Thyroid gland (tissue), 4 donors: ENCODE measurements around the gene RANBP9. TPM values are rescaled to one million over a fixed set of nuclear protein-coding genes. Genes with fewer than 3 reads are reported as not detected.

Experiments used
- DNase-seq, 2 donors: peaks; one replicate each; pipeline ENCODE4 v3.0.0-alpha.2; 2019
- H3K27ac ChIP-seq, 3 donors: fragments of 200-600 bp; sonication (generic); 1 replicate in 2 of 3; 2 replicates in 1 of 3; pipeline ENCODE4 v1.5.1; 2016 to 2019; ENCODE audit warnings: mild to moderate bottlenecking in 1 of 3, moderate library complexity in 1 of 3
- H3K27me3 ChIP-seq: fragments of 200-600 bp; sonication (generic); one replicate; pipeline ENCODE4 v1.5.1; 2019
- H3K36me3 ChIP-seq, 2 donors: fragments of 200-600 bp; sonication (generic); one replicate each; pipeline ENCODE4 v1.5.1; 2016 to 2019
- H3K4me1 ChIP-seq, 2 donors: fragments of 200-600 bp; sonication (generic); one replicate each; pipeline ENCODE4 v1.5.1; 2017 to 2019
- H3K4me3 ChIP-seq, 3 donors: fragments of 200-600 bp; sonication (generic); replicated peaks in 1 of 3; 1 replicate in 2 of 3; 2 replicates in 1 of 3; pipeline ENCODE4 v1.5.1; 2016; ENCODE audit warnings: mild to moderate bottlenecking in 1 of 3
- H3K9me3 ChIP-seq: fragments of 200-600 bp; sonication (generic); one replicate; pipeline ENCODE4 v1.5.1; 2017
- POLR2A ChIP-seq, 2 donors: fragments of 450-650 bp; IDR thresholded peaks; one replicate each; pipeline ENCODE4 v1.6.1; 2017; ENCODE audit warnings: antibody characterized with exemption in 2 of 2, mild to moderate bottlenecking in 2 of 2, moderate library complexity in 1 of 2
- WGBS, 2 donors: methylation state at CpG; one replicate each; pipeline ENCODE4 v1.1.5; 2017; 5-methylcytosine and 5-hydroxymethylcytosine counted together
- intact Hi-C: fragments of 100-400 bp; cut with DNase I; formaldehyde crosslinking; loops from one replicate; pipeline ENCODE4 v1.15.1; 2023
- total RNA-seq, 4 donors: library from RNA; depleted of rRNA; stranded (reverse); fragments of >200 nt; gene quantifications; one replicate each; pipeline ENCODE4 v1.2.3, GENCODE V29; 2016
- TF ChIP-seq, protein P1 (sequence below), 6 experiments: fragments of 200-600 bp in 3 of 6; fragments of 450-650 bp in 3 of 6; sonication (generic) in 3 of 6; IDR thresholded peaks; one replicate each; pipeline ENCODE4 v1.5.1; 2016 to 2019; ENCODE audit warnings: antibody characterized with exemption in 6 of 6, mild to moderate bottlenecking in 2 of 6, inconsistent platforms in 1 of 6, moderate library complexity in 1 of 6

The RANBP9 gene
- total RNA-seq, 4 donors from 2014 or later, result 26.8 to 42.6 (median 32.4) TPM

GRCh38 chr6:13712599-13712898 is 914 bp upstream of the RANBP9 start:
- 1 to 3% methylated on average over 4 of the region's 4 CpGs for WGBS, 2 donors
- Histone ChIP-seq H3K4me1 (peaks cover 15 to 17% of the 10 kb centered on the region in 2 donors), H3K9me3 (no peaks in the 10 kb centered on the region), H3K4me3 (peak overlapping the region in 2 of 3 donors; percentile 11 to 71), H3K27ac (peak overlapping the region; percentile 89 to 97 (median 97)), H3K36me3 (no peaks in the 10 kb centered on the region), H3K27me3 (no peaks in the 10 kb centered on the region)
- intact Hi-C loops, result loop anchor here (5.0 kb wide), 2 partner anchors 95 to 100 kb away; partner anchors contain the start of genes MCUR1 and NOL7
- DNase-seq, result no peak
- TF ChIP-seq, protein P1, sequence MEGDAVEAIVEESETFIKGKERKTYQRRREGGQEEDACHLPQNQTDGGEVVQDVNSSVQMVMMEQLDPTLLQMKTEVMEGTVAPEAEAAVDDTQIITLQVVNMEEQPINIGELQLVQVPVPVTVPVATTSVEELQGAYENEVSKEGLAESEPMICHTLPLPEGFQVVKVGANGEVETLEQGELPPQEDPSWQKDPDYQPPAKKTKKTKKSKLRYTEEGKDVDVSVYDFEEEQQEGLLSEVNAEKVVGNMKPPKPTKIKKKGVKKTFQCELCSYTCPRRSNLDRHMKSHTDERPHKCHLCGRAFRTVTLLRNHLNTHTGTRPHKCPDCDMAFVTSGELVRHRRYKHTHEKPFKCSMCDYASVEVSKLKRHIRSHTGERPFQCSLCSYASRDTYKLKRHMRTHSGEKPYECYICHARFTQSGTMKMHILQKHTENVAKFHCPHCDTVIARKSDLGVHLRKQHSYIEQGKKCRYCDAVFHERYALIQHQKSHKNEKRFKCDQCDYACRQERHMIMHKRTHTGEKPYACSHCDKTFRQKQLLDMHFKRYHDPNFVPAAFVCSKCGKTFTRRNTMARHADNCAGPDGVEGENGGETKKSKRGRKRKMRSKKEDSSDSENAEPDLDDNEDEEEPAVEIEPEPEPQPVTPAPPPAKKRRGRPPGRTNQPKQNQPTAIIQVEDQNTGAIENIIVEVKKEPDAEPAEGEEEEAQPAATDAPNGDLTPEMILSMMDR (IDR thresholded peaks at IDR 0.05), result no peak
- no peak for TF ChIP-seq POLR2A (IDR thresholded peaks at IDR 0.05)

DNA sequence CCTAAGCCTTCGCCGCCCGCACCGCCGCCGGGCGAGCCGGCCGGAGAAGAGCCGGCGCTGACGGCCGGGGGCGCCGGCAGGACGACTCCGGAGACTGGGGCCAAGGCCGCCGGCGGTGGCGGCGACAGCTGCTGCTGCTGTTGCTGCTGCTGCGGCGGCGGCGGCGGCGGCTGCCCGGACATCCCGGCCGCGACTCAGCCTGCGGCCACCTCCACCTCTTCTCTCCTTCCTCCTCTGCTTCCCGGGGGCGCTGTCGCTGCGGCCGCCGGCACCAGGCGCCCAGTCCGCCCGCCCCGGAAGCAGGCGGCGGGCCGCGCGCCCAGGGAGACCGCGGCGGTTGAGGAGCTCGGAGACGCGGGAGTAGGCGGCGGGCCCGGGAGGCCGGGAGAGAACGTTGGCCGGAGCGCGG is 307 bp downstream of the RANBP9 start:
- H3K27me3 ChIP-seq, result no peaks in the 10 kb centered on the region
- DNase-seq, result no peak
- peak overlapping the region; percentile 68 to 97 (median 80) for H3K27ac ChIP-seq
- intact Hi-C loops, result loop anchor here (5.0 kb wide), 2 partner anchors 94 to 101 kb away; partner anchors contain the start of genes MCUR1 and NOL7
- peak overlapping the region; percentile 27 to 71 (median 40) for H3K4me3 ChIP-seq
- H3K4me1 ChIP-seq, result peaks cover 15 to 20% of the 10 kb centered on the region in 2 donors
- no peaks in the 10 kb centered on the region for H3K9me3 ChIP-seq
- no peaks in the 10 kb centered on the region for H3K36me3 ChIP-seq
- WGBS, 2 donors, result 0% methylated on average over 3 to 11 of the region's 62 CpGs
- no peak for TF ChIP-seq POLR2A (IDR thresholded peaks at IDR 0.05)
- TF ChIP-seq, protein P1 (IDR thresholded peaks at IDR 0.05), result peak in 2 of 6 experiments; percentile 26

DNA sequence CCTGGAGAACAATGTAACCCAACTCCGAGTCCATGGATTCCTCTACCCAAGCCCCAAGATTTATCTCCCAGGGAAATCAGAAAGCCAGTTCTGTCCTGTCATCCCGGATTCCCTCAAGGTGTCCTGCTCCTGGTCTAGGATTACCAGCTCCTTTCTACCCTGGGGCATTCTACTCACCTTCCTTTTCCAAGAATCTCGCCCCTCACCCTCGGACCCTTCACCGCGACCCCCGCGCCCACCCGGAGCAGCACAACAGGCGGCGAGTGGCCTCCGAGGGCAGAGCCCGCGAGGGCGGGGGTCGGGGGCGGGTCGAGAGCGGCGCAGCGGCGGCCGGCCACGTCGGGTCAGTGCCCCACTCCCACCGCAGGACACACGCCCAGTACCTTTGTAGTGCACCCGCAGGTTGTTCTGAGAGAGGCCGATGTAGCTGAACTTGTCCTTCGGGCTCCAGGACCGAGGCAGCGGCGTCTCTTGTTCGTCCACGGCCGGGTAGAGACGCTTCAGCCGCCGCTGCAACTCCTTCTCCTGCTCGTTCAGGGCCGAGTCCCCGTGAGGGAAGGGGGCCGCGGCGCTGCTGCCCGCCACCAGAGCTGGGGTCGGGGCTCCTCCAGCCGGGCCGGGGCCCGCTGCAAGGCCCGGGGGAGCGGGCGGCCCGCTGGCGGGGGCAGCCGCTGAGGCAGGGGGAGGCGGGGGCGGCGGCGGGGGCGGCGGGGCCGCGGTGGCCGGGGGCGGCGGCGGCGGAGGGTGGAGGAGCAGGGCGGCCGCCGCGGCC is 897 bp downstream of the RANBP9 start:
- Histone ChIP-seq H3K27ac (peak overlapping the region; percentile 80 to 97 (median 89)), H3K4me1 (peaks cover 15 to 20% of the 10 kb centered on the region in 2 donors), H3K4me3 (peak overlapping the region; percentile 42 to 72 (median 68)), H3K36me3 (no peaks in the 10 kb centered on the region), H3K9me3 (no peaks in the 10 kb centered on the region), H3K27me3 (no peaks in the 10 kb centered on the region)
- intact Hi-C loops, result loop anchor here (5.0 kb wide), 2 partner anchors 93 to 102 kb away; partner anchors contain the start of genes MCUR1 and NOL7
- TF ChIP-seq POLR2A (IDR thresholded peaks at IDR 0.05), result peak in 1 of 2 donors; percentile 61
- TF ChIP-seq, protein P1 (IDR thresholded peaks at IDR 0.05), result no peak
- WGBS, 2 donors, result 0 to 2% methylated on average over 16 to 22 of the region's 73 CpGs
- peak; percentile 64 to 67 for DNase-seq

DNA sequence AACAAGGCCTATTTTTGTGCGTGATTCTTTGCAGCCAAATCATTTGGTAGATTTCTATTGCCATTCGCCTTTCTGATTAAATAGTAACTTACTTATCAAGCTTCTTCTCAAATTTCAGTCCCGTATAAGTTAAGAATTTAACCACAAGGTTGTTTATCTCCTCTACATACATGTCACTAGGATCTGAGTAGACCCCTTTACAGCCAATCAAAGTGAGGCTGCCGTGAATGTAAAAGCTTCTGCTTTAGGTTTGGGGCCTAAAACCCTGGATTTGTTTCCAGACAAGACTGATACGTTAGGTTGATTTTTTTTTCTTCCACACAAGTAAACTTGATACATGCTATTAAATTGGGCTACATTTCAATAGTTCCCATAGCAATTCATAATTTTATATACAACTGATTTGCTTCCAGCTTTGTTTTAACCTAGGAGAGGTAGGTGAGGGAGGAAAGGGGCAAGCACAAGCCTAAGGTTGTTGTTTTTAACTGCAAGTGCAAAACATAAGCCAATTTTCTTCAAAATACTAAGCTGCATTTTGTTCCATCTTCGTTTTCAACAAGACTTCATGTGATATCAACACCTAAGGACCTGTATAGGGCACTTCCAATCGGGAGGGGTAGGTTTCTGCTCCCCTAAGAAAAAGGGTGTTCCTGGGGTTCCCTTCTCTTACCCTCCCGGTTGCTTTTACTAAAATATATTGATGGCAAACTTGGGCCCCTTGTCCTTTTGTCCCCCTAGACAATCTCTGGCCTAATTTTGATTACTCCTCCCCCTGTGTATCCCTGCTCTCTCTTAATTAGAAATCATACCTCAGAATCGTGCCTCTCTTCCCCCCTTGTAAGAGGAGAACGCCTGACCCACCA is 1.7 kb downstream of the RANBP9 start:
- Histone ChIP-seq H3K9me3 (no peaks in the 10 kb centered on the region), H3K27ac (peak overlapping the region; percentile 80 to 97 (median 89)), H3K4me3 (peak overlapping the region; percentile 42 to 72 (median 68)), H3K4me1 (peaks cover 15 to 20% of the 10 kb centered on the region in 2 donors), H3K36me3 (no peaks in the 10 kb centered on the region), H3K27me3 (no peaks in the 10 kb centered on the region)
- 3 to 6% methylated on average over 10 of the region's 10 CpGs for WGBS, 2 donors
- no peak for DNase-seq
- TF ChIP-seq POLR2A (IDR thresholded peaks at IDR 0.05), result no peak
- TF ChIP-seq, protein P1 (IDR thresholded peaks at IDR 0.05), result no peak
- intact Hi-C loops, result loop anchor here (5.0 kb wide), 2 partner anchors 93 to 102 kb away; partner anchors contain the start of genes MCUR1 and NOL7
